ENCODE data around the gene SV2C. TPM values are rescaled to one million over a fixed set of nuclear protein-coding genes. Genes with fewer than 3 reads are reported as not detected.

SV2C gene
- total RNA-seq, 1 donor from 2014 or later, result 0.05 TPM

GRCh38 chr5:76177978-76178377 lies 94.8 kb downstream of the SV2C start:
- Mint-ChIP-seq H3K36me3 (ENCODE audit: low read depth) (no peaks in the 10 kb centered on the region), H3K4me1 (ENCODE audit: low read depth) (peaks cover 18% of the 10 kb centered on the region), H3K9me3 (no peaks in the 10 kb centered on the region), H3K27ac (no peak overlapping the region), H3K4me3 (ENCODE audit: low read depth) (no peak overlapping the region), H3K27me3 (ENCODE audit: low read depth) (peaks cover 7% of the 10 kb centered on the region)
- DNase-seq (ENCODE audit: low spot score), result no peak
- intact Hi-C loops (cut with micrococcal nuclease), result loop anchor here (5.0 kb wide), 2 partner anchors 79 to 106 kb away; no protein-coding TSS in a partner anchor

- Mint-ChIP-seq H3K4me3 (ENCODE audit: low read depth) (no peak overlapping the region), H3K4me1 (ENCODE audit: low read depth) (peaks cover 18% of the 10 kb centered on the region), H3K27me3 (ENCODE audit: low read depth) (peaks cover 3% of the 10 kb centered on the region), H3K9me3 (no peaks in the 10 kb centered on the region), H3K27ac (no peak overlapping the region), H3K36me3 (ENCODE audit: low read depth) (no peaks in the 10 kb centered on the region)
- intact Hi-C loops (cut with micrococcal nuclease), result loop anchor here (5.0 kb wide), 2 partner anchors 78 to 107 kb away; no protein-coding TSS in a partner anchor
- no peak for DNase-seq (ENCODE audit: low spot score)
Measured at GRCh38 chr5:76178913-76179312, 95.7 kb downstream of the SV2C start.

GRCh38 chr5:76180814-76181805 lies 97.9 kb downstream of the SV2C start:
- intact Hi-C loops (cut with micrococcal nuclease), result no loop called here
- H3K27ac Mint-ChIP-seq, result no peak overlapping the region
- DNase-seq (ENCODE audit: low spot score), result no peak
- no peaks in the 10 kb centered on the region for H3K36me3 Mint-ChIP-seq (ENCODE audit: low read depth)
- H3K27me3 Mint-ChIP-seq (ENCODE audit: low read depth), result no peaks in the 10 kb centered on the region
- peaks cover 8% of the 10 kb centered on the region for H3K4me1 Mint-ChIP-seq (ENCODE audit: low read depth)
- peaks cover 4% of the 10 kb centered on the region for H3K9me3 Mint-ChIP-seq
- no peak overlapping the region for H3K4me3 Mint-ChIP-seq (ENCODE audit: low read depth)

- DNase-seq (ENCODE audit: low spot score), result no peak
- intact Hi-C loops (cut with micrococcal nuclease), result no loop called here
- no peaks in the 10 kb centered on the region for H3K4me1 Mint-ChIP-seq (ENCODE audit: low read depth)
- H3K36me3 Mint-ChIP-seq (ENCODE audit: low read depth), result no peaks in the 10 kb centered on the region
- peaks cover 12% of the 10 kb centered on the region for H3K9me3 Mint-ChIP-seq
- no peak overlapping the region for H3K27ac Mint-ChIP-seq
- H3K27me3 Mint-ChIP-seq (ENCODE audit: low read depth), result no peaks in the 10 kb centered on the region
- no peak overlapping the region for H3K4me3 Mint-ChIP-seq (ENCODE audit: low read depth)
Measured at GRCh38 chr5:76187386-76187785, 104.2 kb downstream of the SV2C start.

GRCh38 chr5:76190356-76190755 lies 107.2 kb downstream of the SV2C start:
- Mint-ChIP-seq H3K27ac (no peak overlapping the region), H3K4me1 (ENCODE audit: low read depth) (no peaks in the 10 kb centered on the region)
- no peak for DNase-seq (ENCODE audit: low spot score)

GRCh38 chr5:76192837-76193236 lies 109.7 kb downstream of the SV2C start:
- Mint-ChIP-seq H3K4me1 (ENCODE audit: low read depth) (no peaks in the 10 kb centered on the region), H3K27me3 (ENCODE audit: low read depth) (peaks cover 17% of the 10 kb centered on the region), H3K36me3 (ENCODE audit: low read depth) (no peaks in the 10 kb centered on the region), H3K4me3 (ENCODE audit: low read depth) (no peak overlapping the region), H3K27ac (no peak overlapping the region), H3K9me3 (no peaks in the 10 kb centered on the region)
- DNase-seq (ENCODE audit: low spot score), result no peak
- intact Hi-C loops (cut with micrococcal nuclease), result no loop called here

More at GRCh38 chr5:76190356-76190755, 107.2 kb downstream of the SV2C start:
- intact Hi-C loops (cut with micrococcal nuclease), result no loop called here
- H3K27me3 Mint-ChIP-seq (ENCODE audit: low read depth), result peaks cover 11% of the 10 kb centered on the region
- H3K36me3 Mint-ChIP-seq (ENCODE audit: low read depth), result no peaks in the 10 kb centered on the region
- H3K9me3 Mint-ChIP-seq, result peaks cover 12% of the 10 kb centered on the region
- no peak overlapping the region for H3K4me3 Mint-ChIP-seq (ENCODE audit: low read depth)

- H3K9me3 Mint-ChIP-seq, result no peaks in the 10 kb centered on the region
- H3K27me3 Mint-ChIP-seq (ENCODE audit: low read depth), result peaks cover 17% of the 10 kb centered on the region
- H3K27ac Mint-ChIP-seq, result no peak overlapping the region
- intact Hi-C loops (cut with micrococcal nuclease), result no loop called here
- no peak for DNase-seq (ENCODE audit: low spot score)
- H3K4me1 Mint-ChIP-seq (ENCODE audit: low read depth), result no peaks in the 10 kb centered on the region
- H3K36me3 Mint-ChIP-seq (ENCODE audit: low read depth), result no peaks in the 10 kb centered on the region
- no peak overlapping the region for H3K4me3 Mint-ChIP-seq (ENCODE audit: low read depth)
Measured at GRCh38 chr5:76193635-76194034, 110.5 kb downstream of the SV2C start.

- Mint-ChIP-seq H3K4me1 (ENCODE audit: low read depth) (peaks cover 1% of the 10 kb centered on the region), H3K36me3 (ENCODE audit: low read depth) (no peaks in the 10 kb centered on the region), H3K9me3 (no peaks in the 10 kb centered on the region), H3K4me3 (ENCODE audit: low read depth) (no peak overlapping the region), H3K27ac (no peak overlapping the region), H3K27me3 (ENCODE audit: low read depth) (peaks cover 17% of the 10 kb centered on the region)
- DNase-seq (ENCODE audit: low spot score), result no peak
- intact Hi-C loops (cut with micrococcal nuclease), result no loop called here
Measured at GRCh38 chr5:76194340-76194739, 111.2 kb downstream of the SV2C start.

- no peaks in the 10 kb centered on the region for H3K9me3 Mint-ChIP-seq
- H3K4me3 Mint-ChIP-seq (ENCODE audit: low read depth), result no peak overlapping the region
- no peak overlapping the region for H3K27ac Mint-ChIP-seq
- H3K27me3 Mint-ChIP-seq (ENCODE audit: low read depth), result peaks cover 17% of the 10 kb centered on the region
- intact Hi-C loops (cut with micrococcal nuclease), result no loop called here
- peaks cover 3% of the 10 kb centered on the region for H3K4me1 Mint-ChIP-seq (ENCODE audit: low read depth)
- no peaks in the 10 kb centered on the region for H3K36me3 Mint-ChIP-seq (ENCODE audit: low read depth)
- DNase-seq (ENCODE audit: low spot score), result no peak
Measured at GRCh38 chr5:76196457-76196856, 113.3 kb downstream of the SV2C start.

GRCh38 chr5:76196886-76197489 lies 113.8 kb downstream of the SV2C start:
- no peaks in the 10 kb centered on the region for H3K36me3 Mint-ChIP-seq (ENCODE audit: low read depth)

GRCh38 chr5:76197726-76198125 lies 114.5 kb downstream of the SV2C start:
- no peaks in the 10 kb centered on the region for H3K36me3 Mint-ChIP-seq (ENCODE audit: low read depth)
- peaks cover 3% of the 10 kb centered on the region for H3K4me1 Mint-ChIP-seq (ENCODE audit: low read depth)
- no peak overlapping the region for H3K27ac Mint-ChIP-seq
- H3K9me3 Mint-ChIP-seq, result no peaks in the 10 kb centered on the region
- intact Hi-C loops (cut with micrococcal nuclease), result no loop called here
- no peak overlapping the region for H3K4me3 Mint-ChIP-seq (ENCODE audit: low read depth)
- H3K27me3 Mint-ChIP-seq (ENCODE audit: low read depth), result peaks cover 17% of the 10 kb centered on the region
- no peak for DNase-seq (ENCODE audit: low spot score)

More at GRCh38 chr5:76196886-76197489, 113.8 kb downstream of the SV2C start:
- Mint-ChIP-seq H3K4me1 (ENCODE audit: low read depth) (peaks cover 3% of the 10 kb centered on the region), H3K9me3 (no peaks in the 10 kb centered on the region), H3K4me3 (ENCODE audit: low read depth) (no peak overlapping the region), H3K27ac (no peak overlapping the region), H3K27me3 (ENCODE audit: low read depth) (peaks cover 17% of the 10 kb centered on the region)
- intact Hi-C loops (cut with micrococcal nuclease), result no loop called here
- no peak for DNase-seq (ENCODE audit: low spot score)

- peaks cover 15% of the 10 kb centered on the region for H3K27me3 Mint-ChIP-seq (ENCODE audit: low read depth)
- no peak overlapping the region for H3K27ac Mint-ChIP-seq
- DNase-seq (ENCODE audit: low spot score), result no peak
- no peak overlapping the region for H3K4me3 Mint-ChIP-seq (ENCODE audit: low read depth)
- no peaks in the 10 kb centered on the region for H3K36me3 Mint-ChIP-seq (ENCODE audit: low read depth)
- H3K4me1 Mint-ChIP-seq (ENCODE audit: low read depth), result peaks cover 3% of the 10 kb centered on the region
- H3K9me3 Mint-ChIP-seq, result no peaks in the 10 kb centered on the region
- intact Hi-C loops (cut with micrococcal nuclease), result no loop called here
Measured at GRCh38 chr5:76199336-76200318, 116.4 kb downstream of the SV2C start.
